HG02973 (cell line): Measurements from ENCODE around the gene GPR3.
"Not testable (repeated sequence)": the region's sequence is repeated elsewhere in the genome, so short reads cannot be mapped to it uniquely, and the experiment has no call there.

Experiments
- ATAC-seq: cut with Tn5 transposase; IDR thresholded peaks from one replicate; pipeline ENCODE4 v1.9.1; 2021; ENCODE audit warnings: moderate library complexity; ENCODE audit not compliant: unreplicated experiment

GPR3 gene

DNA sequence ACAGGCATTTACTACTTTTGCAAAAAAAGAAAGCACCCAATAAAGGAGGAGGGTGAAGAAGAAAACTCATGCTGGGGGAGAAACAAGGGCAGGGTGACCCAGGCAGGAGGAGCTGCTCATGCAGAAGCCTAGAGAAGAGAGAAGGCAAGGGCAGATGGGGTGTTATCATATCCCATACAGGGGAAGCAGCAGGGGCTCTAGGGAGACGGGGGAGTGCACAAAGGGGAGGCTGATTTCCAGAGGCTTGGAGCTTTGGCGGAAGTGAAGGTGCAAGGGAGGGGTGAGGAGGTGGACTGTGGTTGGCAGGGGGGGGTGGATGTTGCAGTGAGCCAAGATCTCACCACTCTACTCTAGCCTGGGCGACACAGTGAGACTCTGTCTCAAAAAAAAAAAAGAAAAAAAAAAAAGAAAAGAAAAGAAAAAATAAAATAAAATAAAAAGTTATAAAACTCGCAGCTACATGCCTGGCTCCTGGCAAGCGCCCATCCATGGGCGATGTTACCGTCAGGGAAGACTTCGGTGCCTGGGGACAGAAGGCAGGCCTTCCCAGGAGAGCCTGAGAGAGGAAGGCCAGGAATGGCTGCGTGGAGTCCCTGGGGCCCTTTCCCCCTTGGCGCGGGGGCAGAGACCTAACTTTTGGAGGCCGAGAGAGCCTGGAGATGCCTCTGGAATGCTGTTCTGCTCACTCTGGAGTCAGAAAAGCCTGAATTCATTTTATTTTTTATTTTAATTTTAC, 14.5 kb upstream of the GPR3 start:
- no peak for ATAC-seq

DNA sequence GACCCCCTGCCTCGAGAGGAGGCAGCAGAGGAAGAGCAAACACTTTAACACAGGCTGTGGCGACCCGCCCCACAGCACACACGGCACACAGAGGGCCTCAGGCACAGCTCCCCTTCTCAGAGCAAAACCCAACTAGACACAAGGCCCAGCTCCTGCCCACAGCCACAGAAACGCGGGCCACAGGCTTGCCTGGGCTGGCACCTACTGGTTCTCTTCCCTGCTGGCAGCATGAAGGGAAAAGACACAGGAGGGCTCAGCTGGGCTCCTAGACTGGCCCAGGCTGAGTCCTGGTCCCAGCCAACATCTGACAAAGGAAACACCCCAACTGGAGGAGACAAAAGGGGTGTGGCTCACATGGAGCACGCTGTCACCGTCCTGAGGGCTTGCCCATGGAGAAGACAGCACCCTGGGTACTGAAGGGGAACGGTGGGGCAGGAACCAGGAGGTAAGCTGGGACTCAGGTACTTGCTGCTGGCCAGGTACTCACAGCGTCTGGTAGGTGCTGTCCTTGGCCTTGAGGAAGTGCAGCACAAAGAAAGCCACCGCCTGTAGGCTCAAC, 12.8 kb upstream of the GPR3 start:
- no peak for ATAC-seq

DNA sequence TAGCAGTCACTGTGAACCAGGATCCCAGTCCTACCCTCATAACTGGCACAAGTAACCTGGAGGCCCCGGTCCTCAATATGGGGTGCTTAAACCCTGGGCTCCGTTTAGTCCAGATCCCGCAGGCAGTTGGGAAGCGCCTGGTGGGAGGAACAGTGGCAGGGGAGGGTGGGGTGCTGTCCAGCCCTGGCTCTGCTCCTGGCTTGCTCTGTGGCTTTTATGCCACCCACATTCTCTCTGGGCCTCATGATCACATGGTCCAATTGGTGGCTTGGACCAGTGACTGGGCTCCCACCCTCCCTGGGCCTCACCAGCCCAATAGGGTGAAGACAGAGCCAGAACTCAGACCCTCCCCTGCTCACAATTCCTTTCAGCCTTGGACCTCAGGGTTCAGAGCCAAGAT, 12.2 kb upstream of the GPR3 start:
- no peak for ATAC-seq

DNA sequence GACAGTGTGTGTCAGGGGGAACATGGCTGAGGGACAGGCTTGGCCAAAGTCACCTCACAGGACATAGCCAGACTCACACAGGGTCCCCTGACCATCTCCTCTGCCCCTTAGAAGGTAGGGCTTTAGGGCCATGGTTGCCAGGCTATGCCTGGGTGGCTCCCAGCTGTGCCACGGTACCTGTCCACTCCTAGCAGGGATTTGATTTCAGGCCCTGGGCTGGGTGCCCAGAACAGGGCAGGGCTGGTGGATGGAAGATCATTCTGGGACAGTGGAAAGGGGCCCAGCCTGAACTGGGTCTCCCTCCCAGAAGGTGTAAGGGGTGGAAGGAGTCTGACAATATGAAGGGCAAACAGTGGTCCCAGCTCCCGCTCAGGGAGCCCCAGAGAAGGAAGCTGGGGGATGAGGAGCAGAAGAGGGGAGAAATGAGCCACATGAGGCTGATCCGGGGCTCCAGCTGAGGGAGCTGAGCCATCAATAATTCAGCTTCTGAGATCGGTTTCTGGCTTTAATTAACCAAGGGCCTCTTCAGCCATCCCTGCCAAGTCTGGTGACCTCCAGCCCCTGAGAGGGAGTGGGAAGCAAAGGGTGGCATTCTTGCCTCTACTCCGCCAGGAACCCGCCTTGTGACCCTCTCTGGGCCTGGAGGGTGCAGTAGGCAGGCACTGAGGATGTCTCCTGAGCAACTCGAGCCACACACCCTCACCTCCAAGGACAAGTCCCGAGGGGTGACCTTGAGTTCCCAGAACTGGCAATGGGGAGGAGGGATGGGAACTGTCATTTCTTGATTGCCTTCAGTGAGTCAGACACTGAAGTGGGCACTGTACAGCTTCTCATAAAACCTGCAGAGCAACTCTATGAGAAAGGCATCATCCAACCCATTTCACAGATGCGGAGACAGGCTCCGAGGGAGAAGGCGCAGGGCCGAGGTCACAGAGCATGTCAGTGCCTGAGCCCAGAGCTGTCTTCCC, 11.4 kb upstream of the GPR3 start:
- no peak for ATAC-seq

DNA sequence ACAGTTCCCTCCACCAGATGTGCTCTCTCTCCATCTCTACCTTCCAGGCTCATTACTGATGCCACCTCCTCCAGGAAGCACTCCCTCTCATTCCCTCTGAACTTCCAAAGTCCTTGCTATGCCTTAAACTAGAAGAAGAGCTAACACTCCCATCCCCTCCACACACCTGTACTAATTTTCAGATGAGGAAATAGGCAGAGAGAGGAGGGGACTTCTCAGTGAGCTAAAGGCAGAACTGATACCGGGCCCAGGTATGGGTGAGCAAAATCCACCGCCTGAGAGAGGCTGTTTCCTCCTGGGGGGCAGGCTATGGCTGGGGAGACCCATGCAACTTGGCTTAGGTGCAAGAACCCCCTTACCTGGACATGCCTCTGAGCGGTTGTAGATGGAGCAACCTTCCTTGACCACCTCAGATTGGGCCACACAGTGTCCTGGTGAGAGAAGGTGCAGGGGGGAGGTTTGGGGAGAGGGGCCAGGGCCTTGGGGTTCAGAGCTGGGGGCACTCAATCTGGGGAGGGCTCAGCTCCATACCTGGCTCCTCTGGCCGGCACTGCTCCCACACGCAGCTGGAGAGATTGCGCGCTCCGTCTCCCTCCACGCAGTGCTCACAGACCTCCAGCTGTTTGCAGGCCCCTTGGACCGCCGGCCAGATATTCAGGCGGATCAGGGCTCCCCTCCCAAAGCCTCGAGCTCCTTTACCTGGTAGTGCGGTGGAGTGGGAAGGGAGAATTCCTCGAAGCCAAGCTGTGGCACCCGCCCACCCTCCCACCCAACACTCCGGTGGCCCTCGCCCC, 10.3 kb upstream of the GPR3 start:
- no peak for ATAC-seq

DNA sequence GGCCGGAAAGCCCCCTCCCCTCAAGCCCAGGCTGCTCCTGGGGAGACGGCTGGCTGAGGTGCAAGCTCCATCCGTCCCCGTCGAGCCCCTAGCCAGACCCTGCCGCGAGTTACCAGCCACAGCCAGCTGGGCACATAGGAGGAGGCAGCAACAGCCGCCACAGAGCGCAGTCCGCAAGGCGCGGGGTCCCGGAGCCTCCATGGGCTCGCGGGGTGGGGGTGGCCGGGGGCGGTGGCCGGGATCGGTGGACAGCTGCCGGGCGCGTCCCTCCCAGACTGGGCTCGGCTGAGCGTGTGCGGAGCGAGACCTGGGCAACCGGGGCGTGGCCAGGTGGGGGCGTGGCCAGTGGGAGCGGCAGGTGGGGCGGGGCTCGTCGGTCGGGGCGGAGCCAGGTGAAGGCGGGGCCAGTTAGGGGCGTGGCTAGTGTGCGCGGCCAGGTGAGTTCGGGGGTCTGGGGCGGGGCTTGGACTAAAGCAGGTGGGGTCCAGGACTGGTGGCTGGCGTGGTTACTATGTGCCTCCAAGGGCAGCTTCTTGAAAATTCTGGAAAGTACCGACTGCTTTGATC, 9.3 kb upstream of the GPR3 start, which contains the start of gene CD164L2:
CD164L2 (minus strand) TSS at position 295 of the 567 bp plus-strand sequence; CDS start at position 201, 94 bp downstream.
- ATAC-seq: no peak

DNA sequence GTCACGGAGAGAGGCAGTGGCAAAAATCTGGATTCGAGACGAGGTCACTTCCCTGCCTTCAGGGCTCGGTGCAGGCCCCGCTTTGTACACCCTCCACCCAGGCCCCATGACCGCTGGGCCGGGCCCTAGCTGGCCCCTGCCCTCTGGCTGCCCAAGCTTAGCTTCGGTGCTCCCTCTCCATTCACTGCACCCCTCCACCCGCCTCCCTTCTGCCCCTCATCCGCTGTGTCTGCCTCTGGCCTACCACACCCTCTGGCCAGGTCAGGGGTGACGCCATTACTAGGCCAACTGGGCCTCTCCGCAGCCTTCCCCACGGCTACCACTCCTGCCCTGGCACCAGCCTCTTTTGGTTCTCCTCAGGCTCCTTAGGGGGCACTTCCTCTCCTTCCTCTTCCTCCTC, 8.8 kb upstream of the GPR3 start:
- no peak for ATAC-seq

DNA sequence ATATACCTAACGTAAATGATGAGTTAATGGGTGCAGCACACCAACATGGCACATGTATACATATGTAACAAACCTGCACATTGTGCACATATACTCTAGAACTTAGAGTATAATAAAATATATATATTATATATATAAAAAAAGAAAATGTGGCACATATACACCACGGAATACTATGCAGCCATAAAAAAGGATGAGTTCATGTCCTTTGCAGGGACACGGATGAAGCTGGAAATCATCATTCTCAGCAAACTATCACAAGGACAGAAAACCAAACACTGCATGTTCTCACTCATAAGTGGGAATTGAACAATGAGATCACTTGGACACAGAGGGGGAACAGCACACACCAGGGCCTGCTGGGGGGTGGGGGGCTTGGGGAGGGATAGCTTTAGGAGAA, 7.6 kb upstream of the GPR3 start:
- ATAC-seq: not testable (repeated sequence)

DNA sequence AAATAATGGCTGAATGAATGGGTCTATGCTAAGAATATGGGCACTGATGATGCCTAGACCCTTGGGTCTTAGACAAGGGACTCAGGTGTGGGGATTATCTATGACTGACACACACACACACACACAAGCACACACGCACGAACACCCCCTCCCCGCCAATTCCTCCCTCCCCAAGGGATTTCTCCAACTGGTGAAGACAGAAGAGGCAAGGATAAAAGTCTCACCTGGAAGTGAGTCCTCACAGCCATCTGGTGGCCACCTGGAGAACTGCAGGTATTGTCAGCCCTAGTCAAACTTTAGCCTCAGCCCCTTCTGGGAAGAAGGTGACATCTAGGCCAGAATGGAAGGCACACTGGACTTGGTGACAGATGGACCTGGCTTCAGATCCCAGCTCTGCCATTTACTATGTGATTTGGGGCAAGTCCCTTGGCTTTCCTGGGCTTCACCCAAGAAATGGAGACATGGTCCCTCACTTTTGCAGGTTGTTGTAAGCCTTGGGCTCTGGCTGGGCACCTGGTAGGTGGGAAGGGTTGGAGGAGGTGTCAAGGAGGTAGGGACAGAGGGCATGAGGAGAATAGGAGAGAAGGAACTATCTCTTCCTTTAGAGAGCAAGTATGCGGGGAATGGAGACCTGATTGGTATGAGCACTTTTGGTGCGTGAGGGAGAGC, 4.0 kb upstream of the GPR3 start:
- no peak for ATAC-seq

DNA sequence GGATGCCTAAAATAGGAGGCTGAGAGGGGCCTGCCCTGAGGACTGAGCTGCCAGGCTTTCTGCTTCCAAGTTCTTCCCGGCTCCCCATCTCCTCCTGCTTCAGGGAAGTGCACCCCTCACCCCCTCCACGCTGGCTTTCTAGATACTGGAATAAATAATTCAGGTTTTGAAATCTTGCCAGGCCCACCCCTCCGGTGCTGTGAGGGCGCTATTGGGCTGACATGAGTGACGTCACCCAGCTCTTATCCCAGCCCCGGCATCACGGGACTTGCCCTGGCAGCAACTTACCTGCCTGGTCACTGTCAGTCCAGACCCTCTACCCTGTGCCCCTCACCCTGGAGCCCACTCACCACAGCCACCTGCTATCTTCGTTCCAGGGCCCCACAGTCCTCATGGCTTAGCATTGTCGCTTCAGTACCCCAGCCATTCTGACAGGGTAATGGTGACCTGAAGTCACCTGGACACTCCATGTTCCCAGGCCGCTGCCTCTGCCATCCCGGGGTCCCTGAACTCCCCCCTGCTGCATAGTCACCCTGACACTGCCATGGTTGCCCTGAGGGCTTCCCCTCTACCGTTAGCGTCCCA, 819 bp upstream of the GPR3 start:
- no peak for ATAC-seq

DNA sequence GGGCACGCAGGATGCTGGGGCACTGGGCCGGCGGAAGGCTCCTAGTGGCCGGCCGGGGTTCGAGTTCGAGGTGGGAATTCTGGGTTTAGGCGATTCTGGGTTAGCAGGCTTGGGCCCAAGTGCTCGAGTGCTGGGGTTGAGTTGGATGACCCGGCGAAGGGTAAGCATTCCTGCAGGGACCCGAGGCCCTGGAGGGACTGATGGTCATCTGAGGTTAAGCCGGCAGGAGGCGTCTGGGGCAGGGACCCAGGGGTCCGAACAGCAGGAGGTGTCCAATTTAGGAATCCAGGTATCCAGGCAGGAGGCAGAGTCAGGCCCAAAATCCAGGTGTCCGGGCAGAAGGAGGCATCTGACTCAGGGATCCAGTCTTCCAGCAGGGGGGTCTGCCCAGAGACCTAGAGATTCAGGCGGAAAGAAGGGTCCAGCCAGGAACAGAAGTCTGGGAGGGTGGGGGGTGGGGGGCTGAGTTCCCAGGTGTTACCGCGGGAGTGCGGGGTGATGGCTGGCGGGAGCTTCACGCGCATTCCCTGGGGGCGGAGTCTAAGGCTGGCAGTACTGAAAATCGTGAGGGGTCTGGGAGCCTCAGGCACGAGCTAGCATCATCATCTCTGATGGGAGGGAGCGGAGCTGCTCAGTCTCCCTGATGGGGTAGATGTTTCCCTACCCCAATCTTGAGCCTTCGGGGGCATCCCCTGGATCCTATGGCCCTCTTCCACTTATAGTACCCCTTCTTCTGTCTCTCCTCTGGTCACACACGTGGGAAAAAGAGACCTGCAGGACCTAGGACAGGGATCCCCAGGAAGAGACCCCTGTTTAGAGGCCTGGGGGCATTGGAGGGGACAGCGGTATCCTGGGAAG, 585 bp downstream of the GPR3 start:
- ATAC-seq: peak; percentile 10

DNA sequence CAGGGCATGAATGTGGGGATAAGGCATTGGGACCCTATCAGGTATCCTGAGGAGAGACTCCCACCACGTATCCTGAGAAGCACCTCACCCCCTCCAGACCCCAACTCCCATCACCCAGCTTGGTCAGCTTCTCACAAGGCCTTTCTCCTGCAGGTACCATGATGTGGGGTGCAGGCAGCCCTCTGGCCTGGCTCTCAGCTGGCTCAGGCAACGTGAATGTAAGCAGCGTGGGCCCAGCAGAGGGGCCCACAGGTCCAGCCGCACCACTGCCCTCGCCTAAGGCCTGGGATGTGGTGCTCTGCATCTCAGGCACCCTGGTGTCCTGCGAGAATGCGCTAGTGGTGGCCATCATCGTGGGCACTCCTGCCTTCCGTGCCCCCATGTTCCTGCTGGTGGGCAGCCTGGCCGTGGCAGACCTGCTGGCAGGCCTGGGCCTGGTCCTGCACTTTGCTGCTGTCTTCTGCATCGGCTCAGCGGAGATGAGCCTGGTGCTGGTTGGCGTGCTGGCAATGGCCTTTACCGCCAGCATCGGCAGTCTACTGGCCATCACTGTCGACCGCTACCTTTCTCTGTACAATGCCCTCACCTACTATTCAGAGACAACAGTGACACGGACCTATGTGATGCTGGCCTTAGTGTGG, 1.3 kb downstream of the GPR3 start:
- no peak for ATAC-seq

DNA sequence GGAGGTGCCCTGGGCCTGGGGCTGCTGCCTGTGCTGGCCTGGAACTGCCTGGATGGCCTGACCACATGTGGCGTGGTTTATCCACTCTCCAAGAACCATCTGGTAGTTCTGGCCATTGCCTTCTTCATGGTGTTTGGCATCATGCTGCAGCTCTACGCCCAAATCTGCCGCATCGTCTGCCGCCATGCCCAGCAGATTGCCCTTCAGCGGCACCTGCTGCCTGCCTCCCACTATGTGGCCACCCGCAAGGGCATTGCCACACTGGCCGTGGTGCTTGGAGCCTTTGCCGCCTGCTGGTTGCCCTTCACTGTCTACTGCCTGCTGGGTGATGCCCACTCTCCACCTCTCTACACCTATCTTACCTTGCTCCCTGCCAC, 1.8 kb downstream of the GPR3 start:
- ATAC-seq: no peak

DNA sequence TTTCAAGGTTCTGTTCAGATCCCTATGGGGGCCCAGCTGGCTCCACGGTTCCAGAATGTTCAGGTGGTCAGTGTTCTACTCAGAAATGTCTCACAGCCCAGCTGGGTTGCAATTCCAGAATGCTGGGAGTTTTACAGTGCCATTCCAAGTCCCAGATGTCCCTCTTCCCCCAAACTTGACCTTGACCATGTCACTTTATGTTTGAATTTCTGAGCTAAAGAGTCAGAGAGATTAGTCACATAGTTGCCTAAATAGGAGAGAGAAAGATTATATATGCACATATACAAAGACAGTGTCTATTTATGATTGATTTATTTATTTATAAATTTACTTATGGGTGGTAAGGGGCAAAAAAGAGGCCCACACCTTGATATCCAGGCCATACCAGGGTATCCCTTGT, 2.5 kb downstream of the GPR3 start:
- no peak for ATAC-seq

DNA sequence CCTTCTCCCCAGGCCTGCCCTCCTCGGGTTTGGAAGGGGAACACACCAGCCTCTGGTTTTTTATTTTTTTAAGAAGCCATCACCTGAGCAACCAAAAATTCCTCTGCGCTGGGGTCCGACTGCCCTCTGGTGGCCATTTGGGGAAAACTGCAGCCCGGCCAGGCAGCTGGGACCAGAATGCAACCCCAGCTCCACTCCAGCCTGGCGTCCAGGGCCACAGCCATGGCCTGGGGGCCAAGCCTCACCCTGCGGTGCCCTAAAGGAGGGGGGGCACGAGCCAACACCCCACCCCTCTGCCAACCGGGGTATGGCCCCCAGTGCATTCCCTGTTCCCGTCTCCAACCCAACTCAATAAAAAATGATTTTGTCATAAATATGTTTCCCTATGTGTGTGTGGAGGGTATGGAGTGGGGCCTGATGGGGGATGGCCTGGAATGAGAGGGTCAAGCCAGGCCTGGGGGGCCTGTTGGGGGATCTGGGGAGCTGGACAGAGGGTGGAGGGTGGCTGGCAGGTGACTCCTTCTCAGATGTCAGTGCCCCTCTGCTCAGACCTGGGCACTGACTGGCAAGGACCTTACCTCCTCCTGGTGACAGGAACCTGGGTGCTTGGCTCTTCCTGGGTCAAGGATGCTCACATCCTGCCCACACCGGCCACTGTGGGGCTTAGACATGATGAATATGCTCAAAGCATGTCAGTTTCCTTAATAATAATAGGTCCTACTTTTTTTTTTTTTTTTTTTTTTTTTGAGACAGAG, 3.2 kb downstream of the GPR3 start:
- no peak for ATAC-seq

DNA sequence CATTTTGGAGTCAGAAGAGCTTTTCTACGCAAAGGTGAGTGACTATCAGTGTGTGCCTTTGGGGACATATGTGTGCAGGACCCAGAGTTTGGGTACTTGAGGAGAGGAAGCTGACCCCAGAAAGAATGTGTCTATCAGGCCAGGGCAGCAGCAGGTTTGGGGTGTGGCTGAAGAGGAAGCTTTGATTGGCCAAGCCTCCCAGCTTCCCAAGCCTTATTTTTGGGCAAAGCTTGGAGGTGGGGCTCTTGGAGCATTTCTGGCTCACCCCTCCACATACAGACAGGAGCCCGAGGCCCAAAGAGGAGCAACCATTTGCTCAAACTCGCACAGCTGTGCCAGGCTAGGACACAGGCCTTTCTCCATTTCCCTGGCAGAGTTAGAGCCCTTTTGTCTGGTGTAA, 4.7 kb downstream of the GPR3 start:
- no peak for ATAC-seq

DNA sequence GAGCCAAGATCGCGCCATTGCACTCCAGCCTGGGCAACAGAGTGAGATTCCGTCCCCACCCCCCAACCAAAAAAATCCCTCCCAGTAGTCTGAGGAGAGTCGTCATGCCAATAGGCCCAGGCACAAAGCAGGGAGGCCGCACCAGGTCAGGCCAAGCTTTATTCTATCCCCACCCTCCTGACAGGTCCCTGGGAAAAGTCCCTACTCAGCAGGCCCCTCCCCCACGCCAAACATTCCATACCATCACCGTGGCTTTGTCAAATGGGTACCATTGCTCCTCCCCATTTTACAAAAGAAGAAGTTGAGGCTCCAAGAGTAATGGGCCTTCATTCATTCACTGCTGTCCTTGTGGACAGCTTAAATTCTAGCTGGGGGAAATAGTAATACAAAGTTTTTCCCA, 5.3 kb downstream of the GPR3 start:
- no peak for ATAC-seq
